HG03342 (cell line): Measurements from ENCODE around the gene CCDC86.
"Not testable (repeated sequence)": the region's sequence is repeated elsewhere in the genome, so short reads cannot be mapped to it uniquely, and the experiment has no call there.

ENCODE experiments used
- ATAC-seq: cut with Tn5 transposase; IDR thresholded peaks from one replicate; pipeline ENCODE4 v1.9.1; 2021; ENCODE audit warnings: mild to moderate bottlenecking, moderate library complexity; ENCODE audit not compliant: unreplicated experiment

CCDC86 gene

GRCh38 chr11:60841797-60842667, at the start of gene CCDC86:
Gene CCDC86, plus strand, starts transcription at chr11:60842113. Its CDS starts 12 bp downstream, at chr11:60842125.
- ATAC-seq, result peak; percentile 83

- no peak for ATAC-seq
These were observed 49.4 kb upstream of the CCDC86 start for GRCh38 chr11:60792521-60792920.

DNA sequence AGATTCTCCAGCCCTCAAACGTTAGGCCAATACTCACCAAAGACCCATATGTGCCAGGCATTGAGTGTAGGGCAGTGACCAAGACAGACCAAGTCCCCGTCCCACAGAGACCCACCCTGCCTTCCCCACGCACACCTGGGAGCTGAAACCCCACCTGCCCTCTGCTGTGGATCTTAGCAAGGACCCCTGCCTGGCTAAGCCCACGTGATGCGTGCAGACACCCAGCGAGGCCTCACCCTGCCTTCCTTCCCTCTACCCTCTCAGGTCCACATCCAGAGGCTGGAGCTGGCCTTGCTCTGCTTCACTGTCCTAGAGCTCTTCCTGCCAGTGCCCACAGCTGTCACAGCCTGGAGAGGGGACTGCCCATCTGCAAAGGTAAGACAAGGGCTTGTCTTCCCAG, 46.6 kb upstream of the CCDC86 start:
- no peak for ATAC-seq

DNA sequence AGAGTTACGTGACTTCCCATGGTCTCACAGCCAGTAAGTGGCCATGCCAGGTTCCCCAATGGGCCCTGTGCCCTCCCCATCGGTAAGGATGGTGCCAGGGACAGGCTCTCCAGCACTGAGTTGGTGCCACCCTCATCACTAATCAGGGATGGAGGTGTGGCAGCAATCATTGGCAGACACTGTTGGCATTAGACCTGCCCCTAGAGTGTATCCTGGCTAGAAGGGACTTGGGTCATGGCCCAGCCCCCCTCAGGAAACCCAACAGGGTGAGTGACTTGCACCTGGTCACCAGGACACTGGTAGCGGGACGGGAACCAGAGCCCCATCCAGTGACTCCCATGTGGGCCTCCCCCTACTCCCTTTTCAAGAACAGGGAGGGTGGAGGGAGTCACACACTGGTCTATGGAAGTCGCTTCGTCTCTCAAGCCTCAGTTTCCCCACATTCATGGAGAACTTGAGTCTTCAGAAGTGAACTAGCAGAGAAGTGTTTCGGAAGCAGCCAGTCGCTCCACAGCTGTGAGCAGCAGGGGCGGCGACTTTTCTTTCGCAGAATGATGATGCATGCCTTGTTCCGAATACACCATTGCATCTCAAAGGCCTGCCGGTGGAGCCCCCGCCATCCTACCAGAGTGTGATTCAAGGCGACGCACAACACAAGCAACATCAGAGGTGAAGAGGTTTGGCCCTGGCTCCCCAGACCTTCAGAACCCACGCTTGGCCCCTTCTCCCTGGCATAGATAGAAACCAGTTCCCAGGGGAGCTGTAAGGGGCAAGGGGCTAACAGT, 43.9 kb upstream of the CCDC86 start:
- no peak for ATAC-seq

- no peak for ATAC-seq
These were observed 43.3 kb upstream of the CCDC86 start for GRCh38 chr11:60798631-60799030.

DNA sequence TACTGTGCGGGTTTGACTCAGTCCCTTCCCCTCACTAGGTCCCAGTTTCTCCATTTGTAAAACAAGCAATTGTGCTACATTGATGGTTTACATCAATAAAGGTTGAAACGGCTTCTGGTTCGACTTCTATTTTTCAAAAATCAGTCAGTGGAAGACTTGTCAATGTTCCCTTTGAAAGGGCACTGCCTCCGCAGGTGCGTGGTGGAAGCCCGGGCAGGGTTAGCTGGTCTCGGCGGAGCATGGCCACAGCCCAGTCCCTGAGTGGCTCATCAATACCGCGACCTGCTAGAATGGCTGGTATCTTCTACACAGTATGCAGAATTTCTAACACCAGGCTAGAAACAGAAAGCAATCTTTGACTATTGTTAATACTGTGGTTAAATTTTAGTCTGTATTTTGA, 40.7 kb upstream of the CCDC86 start:
- no peak for ATAC-seq

DNA sequence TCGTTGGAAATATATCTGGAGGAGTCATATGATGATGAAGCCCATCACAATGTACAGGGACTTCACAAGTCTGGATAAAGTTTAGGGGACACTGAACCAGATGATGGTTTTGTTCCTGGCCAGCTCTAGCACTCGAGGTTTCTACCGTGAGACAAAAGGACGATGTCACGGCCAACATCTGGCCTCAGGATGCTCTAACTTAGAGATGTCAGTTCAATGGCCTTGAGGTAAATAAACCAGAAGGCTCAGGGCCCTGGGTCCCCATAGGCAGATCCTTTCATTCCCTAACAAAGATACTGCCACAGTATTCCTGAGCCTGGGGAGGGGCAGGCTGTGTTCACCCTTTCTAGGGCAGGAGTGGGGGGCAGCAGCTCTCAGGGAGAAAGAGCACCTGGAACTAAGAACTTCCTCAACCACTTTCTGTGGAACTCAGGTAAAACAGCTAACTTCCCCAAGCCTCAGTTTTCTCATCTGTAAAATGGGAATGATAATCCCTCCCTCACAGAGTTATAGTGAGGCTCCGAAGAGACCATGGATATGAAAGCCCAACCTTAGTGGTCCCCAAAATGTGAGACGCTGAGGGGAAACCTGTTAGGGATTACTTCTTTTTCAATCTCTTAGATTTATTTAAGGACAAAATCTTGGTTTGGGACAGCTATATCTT, 38.5 kb upstream of the CCDC86 start:
- no peak for ATAC-seq

DNA sequence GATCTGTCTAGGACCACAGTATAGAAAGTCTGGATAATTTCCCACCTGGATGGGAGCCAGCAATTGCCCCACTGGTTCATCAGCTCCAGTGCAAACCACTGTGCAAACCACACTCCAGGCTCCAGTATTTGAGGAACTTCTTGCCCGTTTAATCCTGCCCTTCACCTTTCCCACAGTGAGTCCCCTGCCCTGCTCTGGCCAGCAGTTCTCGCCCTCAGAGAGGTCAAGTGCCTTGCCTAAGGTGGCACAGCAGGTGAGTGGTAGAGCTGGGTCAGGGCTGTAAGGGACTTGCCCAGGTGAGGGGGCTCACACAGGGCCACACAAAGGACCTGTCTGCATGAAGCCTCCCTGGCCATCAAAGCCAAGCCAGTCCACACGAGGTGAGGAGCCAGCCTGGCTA, 32.7 kb upstream of the CCDC86 start:
- ATAC-seq, result no peak

DNA sequence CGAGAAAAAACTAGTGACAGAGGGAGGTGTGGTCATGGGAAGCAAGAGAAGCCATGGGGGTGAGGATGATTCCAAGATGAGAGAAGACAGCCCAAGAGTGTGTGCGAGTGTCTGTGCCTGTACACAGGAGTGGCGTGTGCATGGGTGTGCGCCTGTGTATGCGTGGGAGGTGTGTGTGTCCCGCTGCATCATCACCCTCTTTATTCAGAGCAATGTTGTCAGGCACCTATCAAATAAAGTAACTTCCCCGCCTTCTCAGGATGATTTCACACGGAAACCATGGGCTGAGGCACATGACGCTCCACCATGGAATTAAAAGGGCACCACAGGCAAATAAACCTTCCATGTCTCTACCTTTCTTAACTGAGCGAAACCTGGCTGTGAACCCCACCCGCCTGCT, 32.2 kb upstream of the CCDC86 start:
- ATAC-seq, result no peak

DNA sequence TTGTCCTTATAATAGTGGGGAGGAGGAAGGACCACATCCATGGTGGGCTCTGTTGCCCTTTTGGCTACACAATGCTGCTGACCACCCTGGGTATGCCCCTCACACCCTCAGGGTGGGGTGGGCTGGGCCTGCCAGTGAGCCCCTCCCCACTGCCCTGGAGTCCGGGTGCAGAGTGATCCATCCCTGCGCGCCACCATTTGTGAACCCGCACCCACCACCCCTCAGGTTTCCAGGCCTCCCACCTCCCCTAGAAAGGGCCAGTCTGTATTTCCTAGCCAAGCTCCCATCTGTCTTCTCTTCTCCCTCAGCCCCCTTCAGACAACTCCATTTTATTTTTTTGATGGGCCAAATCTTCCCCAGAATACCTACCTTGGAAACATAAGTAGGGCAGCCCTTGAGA, 31.8 kb upstream of the CCDC86 start:
- no peak for ATAC-seq

DNA sequence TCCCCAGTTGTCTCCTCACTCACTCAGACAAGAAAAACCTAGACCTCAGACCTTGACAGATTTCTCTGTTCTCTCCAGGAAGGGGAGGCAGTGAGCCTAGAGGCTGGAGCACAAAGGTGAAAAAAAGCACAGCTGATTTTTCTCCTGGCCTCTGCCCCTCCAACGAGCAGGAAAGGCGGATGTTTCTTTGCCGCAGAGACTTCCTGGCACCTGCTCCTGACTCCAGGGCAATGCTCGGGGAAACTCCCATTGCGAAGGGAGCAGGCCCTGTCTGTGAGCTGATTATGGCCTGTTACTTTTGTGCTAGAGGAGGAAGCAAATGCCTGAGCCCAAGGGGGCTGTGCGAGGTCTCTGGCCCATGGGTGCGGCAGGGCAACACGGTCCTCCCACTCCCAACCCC, 31.3 kb upstream of the CCDC86 start:
- no peak for ATAC-seq

- ATAC-seq, result no peak
These were observed 28.6 kb upstream of the CCDC86 start for GRCh38 chr11:60813324-60813723.

GRCh38 chr11:60814112-60814511, 27.8 kb upstream of the CCDC86 start:
- ATAC-seq, result no peak

GRCh38 chr11:60816590-60817157, 25.2 kb upstream of the CCDC86 start:
- no peak for ATAC-seq

DNA sequence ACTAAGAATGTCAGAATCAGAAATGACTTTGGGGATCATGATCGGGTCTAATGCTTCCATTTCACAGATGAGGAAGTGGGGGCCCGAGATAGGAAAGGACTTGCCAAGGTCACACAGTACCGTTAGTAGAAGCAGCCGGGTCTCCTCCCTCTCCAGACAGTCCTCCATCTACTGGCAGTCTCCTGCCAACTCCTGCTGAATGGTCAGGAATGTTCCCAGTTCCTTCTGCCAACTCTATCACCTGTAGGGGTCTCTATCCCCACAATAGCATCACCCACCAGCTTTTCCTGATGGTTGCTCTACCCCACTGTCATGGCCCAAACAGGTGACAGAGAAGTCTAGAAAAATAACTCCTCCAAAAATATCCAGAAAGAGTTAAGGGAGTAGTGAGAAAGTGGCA, 23.9 kb upstream of the CCDC86 start:
- no peak for ATAC-seq

GRCh38 chr11:60821827-60822599, 19.9 kb upstream of the CCDC86 start:
- no peak for ATAC-seq

DNA sequence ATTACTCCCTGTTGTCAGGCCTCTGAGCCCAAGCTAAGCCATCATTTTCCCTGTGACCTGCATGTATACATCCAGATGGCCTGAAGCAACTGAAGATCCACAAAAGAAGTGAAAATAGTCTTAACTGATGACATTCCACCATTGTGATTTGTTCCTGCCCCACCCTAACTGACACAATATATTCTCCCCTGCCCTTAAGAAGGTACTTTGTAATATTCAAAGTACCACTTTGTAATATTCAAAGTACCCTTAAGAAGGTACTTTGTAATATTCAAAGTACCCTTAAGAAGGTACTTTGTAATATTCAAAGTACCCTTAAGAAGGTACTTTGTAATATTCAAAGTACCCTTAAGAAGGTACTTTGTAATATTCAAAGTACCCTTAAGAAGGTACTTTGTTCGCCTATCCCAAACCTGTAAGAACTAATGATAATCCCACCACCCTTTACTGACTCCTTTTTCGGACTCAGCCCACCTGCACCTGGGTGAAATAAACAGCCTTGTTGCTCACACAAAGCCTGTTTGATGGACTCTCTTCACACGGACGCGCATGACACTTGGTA, 18.1 kb upstream of the CCDC86 start:
- not testable (repeated sequence) for ATAC-seq

DNA sequence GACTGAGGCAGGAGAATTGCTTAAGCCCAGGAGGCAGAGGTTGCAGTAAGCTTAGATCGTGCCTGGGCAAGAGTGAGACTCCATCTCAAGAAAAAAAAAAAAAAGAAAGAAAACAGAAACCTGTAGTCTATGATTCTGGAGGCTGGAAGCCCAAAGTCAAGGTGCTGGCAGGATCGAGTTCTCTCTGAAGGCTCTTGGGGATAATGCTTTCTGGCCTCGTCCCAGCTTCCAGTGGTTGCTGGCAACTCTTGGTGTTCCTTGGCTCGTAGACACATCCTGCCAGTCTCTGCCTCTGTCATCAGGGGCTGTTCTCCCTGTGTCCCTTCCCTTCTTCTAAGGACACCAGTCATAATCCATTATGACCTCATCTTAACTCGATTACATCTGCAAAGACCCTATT, 16.8 kb upstream of the CCDC86 start:
- ATAC-seq, result no peak

- ATAC-seq, result no peak
These were observed 16.1 kb upstream of the CCDC86 start for GRCh38 chr11:60825790-60826189.

GRCh38 chr11:60830478-60831142, 11.3 kb upstream of the CCDC86 start:
- ATAC-seq, result peak; percentile 46
